Measurements from ENCODE around the gene CIDEC. TPM values are rescaled to one million over a fixed set of nuclear protein-coding genes. Genes with fewer than 3 reads are reported as not detected.

CIDEC gene
- total and polyA plus RNA-seq, 2 of the 13 experiments (the other 11 are each of a cell fraction or from before 2014, with no cell fraction given), result 2.5 to 10.4 TPM

- TF ChIP-seq MXI1 (IDR thresholded peaks at IDR 0.05; ENCODE audit: borderline replicate concordance, low read depth, low read length), result 0 out of 3 replicates have a peak, but pooled peaks have one; percentile 24
- TF ChIP-seq, protein P1, sequence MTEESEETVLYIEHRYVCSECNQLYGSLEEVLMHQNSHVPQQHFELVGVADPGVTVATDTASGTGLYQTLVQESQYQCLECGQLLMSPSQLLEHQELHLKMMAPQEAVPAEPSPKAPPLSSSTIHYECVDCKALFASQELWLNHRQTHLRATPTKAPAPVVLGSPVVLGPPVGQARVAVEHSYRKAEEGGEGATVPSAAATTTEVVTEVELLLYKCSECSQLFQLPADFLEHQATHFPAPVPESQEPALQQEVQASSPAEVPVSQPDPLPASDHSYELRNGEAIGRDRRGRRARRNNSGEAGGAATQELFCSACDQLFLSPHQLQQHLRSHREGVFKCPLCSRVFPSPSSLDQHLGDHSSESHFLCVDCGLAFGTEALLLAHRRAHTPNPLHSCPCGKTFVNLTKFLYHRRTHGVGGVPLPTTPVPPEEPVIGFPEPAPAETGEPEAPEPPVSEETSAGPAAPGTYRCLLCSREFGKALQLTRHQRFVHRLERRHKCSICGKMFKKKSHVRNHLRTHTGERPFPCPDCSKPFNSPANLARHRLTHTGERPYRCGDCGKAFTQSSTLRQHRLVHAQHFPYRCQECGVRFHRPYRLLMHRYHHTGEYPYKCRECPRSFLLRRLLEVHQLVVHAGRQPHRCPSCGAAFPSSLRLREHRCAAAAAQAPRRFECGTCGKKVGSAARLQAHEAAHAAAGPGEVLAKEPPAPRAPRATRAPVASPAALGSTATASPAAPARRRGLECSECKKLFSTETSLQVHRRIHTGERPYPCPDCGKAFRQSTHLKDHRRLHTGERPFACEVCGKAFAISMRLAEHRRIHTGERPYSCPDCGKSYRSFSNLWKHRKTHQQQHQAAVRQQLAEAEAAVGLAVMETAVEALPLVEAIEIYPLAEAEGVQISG (CRISPR knock-in tag; IDR thresholded peaks at IDR 0.05), result 0 out of 2 replicates have a peak, but pooled peaks have one; percentile 15
- TF ChIP-seq ZNF136 (CRISPR knock-in tag; IDR thresholded peaks at IDR 0.05; ENCODE audit: low read depth), result no peak
- TF ChIP-seq DNMT1 (CRISPR knock-in tag; IDR thresholded peaks at IDR 0.05), result no peak
- TF ChIP-seq, protein P2, sequence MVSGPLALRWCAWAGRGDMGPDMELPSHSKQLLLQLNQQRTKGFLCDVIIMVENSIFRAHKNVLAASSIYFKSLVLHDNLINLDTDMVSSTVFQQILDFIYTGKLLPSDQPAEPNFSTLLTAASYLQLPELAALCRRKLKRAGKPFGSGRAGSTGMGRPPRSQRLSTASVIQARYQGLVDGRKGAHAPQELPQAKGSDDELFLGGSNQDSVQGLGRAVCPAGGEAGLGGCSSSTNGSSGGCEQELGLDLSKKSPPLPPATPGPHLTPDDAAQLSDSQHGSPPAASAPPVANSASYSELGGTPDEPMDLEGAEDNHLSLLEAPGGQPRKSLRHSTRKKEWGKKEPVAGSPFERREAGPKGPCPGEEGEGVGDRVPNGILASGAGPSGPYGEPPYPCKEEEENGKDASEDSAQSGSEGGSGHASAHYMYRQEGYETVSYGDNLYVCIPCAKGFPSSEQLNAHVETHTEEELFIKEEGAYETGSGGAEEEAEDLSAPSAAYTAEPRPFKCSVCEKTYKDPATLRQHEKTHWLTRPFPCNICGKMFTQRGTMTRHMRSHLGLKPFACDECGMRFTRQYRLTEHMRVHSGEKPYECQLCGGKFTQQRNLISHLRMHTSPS (CRISPR knock-in tag; IDR thresholded peaks at IDR 0.05; ENCODE audit: low read depth), result no peak
- 0 out of 2 replicates have a peak, but pooled peaks have one; percentile 39 for TF ChIP-seq ZNF3 (CRISPR knock-in tag; IDR thresholded peaks at IDR 0.05)
- no peak for TF ChIP-seq ZNF556 (CRISPR knock-in tag; IDR thresholded peaks at IDR 0.05; ENCODE audit: borderline replicate concordance)
- peak; percentile 43; the same call in 1 of the 2 replicates for TF ChIP-seq ZNF598 (CRISPR knock-in tag; IDR thresholded peaks at IDR 0.05; ENCODE audit: borderline replicate concordance)
- TF ChIP-seq ZNF20 (CRISPR knock-in tag; IDR thresholded peaks at IDR 0.05), result no peak
- no peak for TF ChIP-seq ZNF496 (CRISPR knock-in tag; IDR thresholded peaks at IDR 0.05; ENCODE audit: insufficient replicate concordance)
- TF ChIP-seq ZNF709 (CRISPR knock-in tag; IDR thresholded peaks at IDR 0.05), result 0 out of 2 replicates have a peak, but pooled peaks have one; percentile 18
- TF ChIP-seq MAZ (IDR thresholded peaks at IDR 0.05; ENCODE audit: borderline replicate concordance, low read depth, low read length), result peak; percentile 85
- TF ChIP-seq MAZ (CRISPR knock-in tag; IDR thresholded peaks at IDR 0.05; ENCODE audit: low read depth), result no peak
- 0 out of 2 replicates have a peak, but pooled peaks have one; percentile 41 for TF ChIP-seq MTA1 (CRISPR knock-in tag; IDR thresholded peaks at IDR 0.05; ENCODE audit: borderline replicate concordance)
- no peak for TF ChIP-seq ARHGAP35 (CRISPR knock-in tag; IDR thresholded peaks at IDR 0.05; ENCODE audit: borderline replicate concordance)
- TF ChIP-seq ATF3 (CRISPR knock-in tag; IDR thresholded peaks at IDR 0.05), result no peak
- TF ChIP-seq ZNF605 (CRISPR knock-in tag; IDR thresholded peaks at IDR 0.05), result no peak
- TF ChIP-seq ZNF510 (CRISPR knock-in tag; IDR thresholded peaks at IDR 0.05; ENCODE audit: low read depth), result no peak
- TF ChIP-seq ZNF607 (CRISPR knock-in tag; IDR thresholded peaks at IDR 0.05; ENCODE audit: borderline replicate concordance), result 0 out of 2 replicates have a peak, but pooled peaks have one; percentile 32
- TF ChIP-seq ZMYM3 (CRISPR knock-in tag; IDR thresholded peaks at IDR 0.05), result peak; percentile 95
- TF ChIP-seq ZNF121 (CRISPR knock-in tag; IDR thresholded peaks at IDR 0.05), result peak; percentile 18; the same call in 1 of the 2 replicates
- TF ChIP-seq, protein P3, sequence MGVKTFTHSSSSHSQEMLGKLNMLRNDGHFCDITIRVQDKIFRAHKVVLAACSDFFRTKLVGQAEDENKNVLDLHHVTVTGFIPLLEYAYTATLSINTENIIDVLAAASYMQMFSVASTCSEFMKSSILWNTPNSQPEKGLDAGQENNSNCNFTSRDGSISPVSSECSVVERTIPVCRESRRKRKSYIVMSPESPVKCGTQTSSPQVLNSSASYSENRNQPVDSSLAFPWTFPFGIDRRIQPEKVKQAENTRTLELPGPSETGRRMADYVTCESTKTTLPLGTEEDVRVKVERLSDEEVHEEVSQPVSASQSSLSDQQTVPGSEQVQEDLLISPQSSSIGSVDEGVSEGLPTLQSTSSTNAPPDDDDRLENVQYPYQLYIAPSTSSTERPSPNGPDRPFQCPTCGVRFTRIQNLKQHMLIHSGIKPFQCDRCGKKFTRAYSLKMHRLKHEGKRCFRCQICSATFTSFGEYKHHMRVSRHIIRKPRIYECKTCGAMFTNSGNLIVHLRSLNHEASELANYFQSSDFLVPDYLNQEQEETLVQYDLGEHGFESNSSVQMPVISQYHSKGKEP (CRISPR knock-in tag; IDR thresholded peaks at IDR 0.05), result no peak
Measured at GRCh38 chr3:9898467-9899241, 18.6 kb upstream of the CIDEC start (continued).

Data from HepG2 (cell line).